ENCODE data around the gene NOVA1. TPM values are rescaled to one million over a fixed set of nuclear protein-coding genes. Genes with fewer than 3 reads are reported as not detected.

Gene NOVA1
- total RNA-seq, 1 experiment from 2014 or later, result not detected

DNA sequence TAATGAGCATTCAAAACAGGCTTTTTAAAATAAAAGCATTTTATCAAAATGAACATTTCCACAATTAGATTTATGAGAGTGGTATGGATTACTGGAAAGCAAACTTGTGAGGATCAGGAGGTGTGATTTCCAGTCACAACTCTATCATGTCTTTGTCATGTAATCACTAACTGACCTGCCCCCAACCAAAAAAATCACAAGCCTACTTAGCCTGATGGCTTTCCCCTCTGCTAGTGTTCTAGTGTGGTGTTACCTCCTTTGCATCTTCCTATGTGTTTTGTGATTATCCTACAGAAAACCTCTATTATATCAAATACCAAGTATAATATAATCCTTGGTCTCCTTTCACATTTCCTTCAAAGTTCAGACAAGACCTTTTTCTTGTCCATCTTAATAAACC, 168.6 kb downstream of the NOVA1 start (continued):
- TF ChIP-seq ZBTB33 (IDR thresholded peaks at IDR 0.05; ENCODE audit: extremely low read depth, insufficient replicate concordance, low read length), result no peak

- DNase-seq (ENCODE audit: low read depth, low spot score) (no peak), ATAC-seq (no peak)
- Histone ChIP-seq H3K9me2 (ENCODE audit: insufficient read depth) (no peaks in the 10 kb centered on the region), H3K79me2 (ENCODE audit: insufficient read depth, low read length) (no peaks in the 10 kb centered on the region), H3K4me3 (replicated peaks in 1 of 2; ENCODE audit: low read depth in 1 of 2, low read length in 2 of 2) (no peak overlapping the region), H2AFZ (ENCODE audit: low read depth, low read length, poor library complexity, severe bottlenecking) (no peak overlapping the region), H3K9ac (ENCODE audit: low read length) (no peak overlapping the region), H3K9me3 (ENCODE audit: control insufficient read depth in 1 of 2, insufficient read depth in 1 of 2, low read depth in 1 of 2, low read length in 2 of 2) (peaks cover 14 to 26% of the 10 kb centered on the region in 2 experiments; a peak in 2 of 4 replicates), H3K36me3 (ENCODE audit: control insufficient read depth in 1 of 2, insufficient read depth in 2 of 2, low read length in 2 of 2) (no peaks in the 10 kb centered on the region), H4K20me1 (ENCODE audit: insufficient read depth) (no peaks in the 10 kb centered on the region), H3K27me3 (ENCODE audit: insufficient read depth, low read length) (no peaks in the 10 kb centered on the region), H3K4me2 (ENCODE audit: low read length) (no peak overlapping the region), H3K27ac (ENCODE audit: low read depth, low read length) (no peak overlapping the region), H3K4me1 (ENCODE audit: control insufficient read depth in 1 of 2, insufficient read depth in 2 of 2, low read length in 2 of 2) (no peaks in the 10 kb centered on the region)
- TF ChIP-seq POLR2AphosphoS5 (IDR thresholded peaks at IDR 0.05; ENCODE audit: low read depth, low read length) (no peak), ZBTB33 (IDR thresholded peaks at IDR 0.05; ENCODE audit: extremely low read depth, insufficient replicate concordance, low read length) (no peak), ZFX (IDR thresholded peaks at IDR 0.05) (no peak), SP1 (IDR thresholded peaks at IDR 0.05; ENCODE audit: low read depth) (no peak), CEBPB (IDR thresholded peaks at IDR 0.05; ENCODE audit: low read depth) (no peak), POLR2A (IDR thresholded peaks at IDR 0.05; ENCODE audit: borderline replicate concordance, extremely low read depth, insufficient read depth, insufficient read length) (no peak), JUND (IDR thresholded peaks at IDR 0.05) (no peak), ELF1 (IDR thresholded peaks at IDR 0.05; ENCODE audit: borderline replicate concordance, low read depth) (no peak), FOSL1 (IDR thresholded peaks at IDR 0.05; ENCODE audit: low read depth) (no peak), EZH2 (IDR thresholded peaks at IDR 0.05) (no peak), SIN3A (IDR thresholded peaks at IDR 0.05; ENCODE audit: low read depth) (no peak), CBX3 (IDR thresholded peaks at IDR 0.05; ENCODE audit: low read depth) (no peak)
- TF ChIP-seq, protein P1, sequence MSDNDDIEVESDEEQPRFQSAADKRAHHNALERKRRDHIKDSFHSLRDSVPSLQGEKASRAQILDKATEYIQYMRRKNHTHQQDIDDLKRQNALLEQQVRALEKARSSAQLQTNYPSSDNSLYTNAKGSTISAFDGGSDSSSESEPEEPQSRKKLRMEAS (IDR thresholded peaks at IDR 0.05), result no peak
- TF ChIP-seq, protein P2, sequence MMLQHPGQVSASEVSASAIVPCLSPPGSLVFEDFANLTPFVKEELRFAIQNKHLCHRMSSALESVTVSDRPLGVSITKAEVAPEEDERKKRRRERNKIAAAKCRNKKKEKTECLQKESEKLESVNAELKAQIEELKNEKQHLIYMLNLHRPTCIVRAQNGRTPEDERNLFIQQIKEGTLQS (IDR thresholded peaks at IDR 0.05), result no peak
- TF ChIP-seq, protein P3, sequence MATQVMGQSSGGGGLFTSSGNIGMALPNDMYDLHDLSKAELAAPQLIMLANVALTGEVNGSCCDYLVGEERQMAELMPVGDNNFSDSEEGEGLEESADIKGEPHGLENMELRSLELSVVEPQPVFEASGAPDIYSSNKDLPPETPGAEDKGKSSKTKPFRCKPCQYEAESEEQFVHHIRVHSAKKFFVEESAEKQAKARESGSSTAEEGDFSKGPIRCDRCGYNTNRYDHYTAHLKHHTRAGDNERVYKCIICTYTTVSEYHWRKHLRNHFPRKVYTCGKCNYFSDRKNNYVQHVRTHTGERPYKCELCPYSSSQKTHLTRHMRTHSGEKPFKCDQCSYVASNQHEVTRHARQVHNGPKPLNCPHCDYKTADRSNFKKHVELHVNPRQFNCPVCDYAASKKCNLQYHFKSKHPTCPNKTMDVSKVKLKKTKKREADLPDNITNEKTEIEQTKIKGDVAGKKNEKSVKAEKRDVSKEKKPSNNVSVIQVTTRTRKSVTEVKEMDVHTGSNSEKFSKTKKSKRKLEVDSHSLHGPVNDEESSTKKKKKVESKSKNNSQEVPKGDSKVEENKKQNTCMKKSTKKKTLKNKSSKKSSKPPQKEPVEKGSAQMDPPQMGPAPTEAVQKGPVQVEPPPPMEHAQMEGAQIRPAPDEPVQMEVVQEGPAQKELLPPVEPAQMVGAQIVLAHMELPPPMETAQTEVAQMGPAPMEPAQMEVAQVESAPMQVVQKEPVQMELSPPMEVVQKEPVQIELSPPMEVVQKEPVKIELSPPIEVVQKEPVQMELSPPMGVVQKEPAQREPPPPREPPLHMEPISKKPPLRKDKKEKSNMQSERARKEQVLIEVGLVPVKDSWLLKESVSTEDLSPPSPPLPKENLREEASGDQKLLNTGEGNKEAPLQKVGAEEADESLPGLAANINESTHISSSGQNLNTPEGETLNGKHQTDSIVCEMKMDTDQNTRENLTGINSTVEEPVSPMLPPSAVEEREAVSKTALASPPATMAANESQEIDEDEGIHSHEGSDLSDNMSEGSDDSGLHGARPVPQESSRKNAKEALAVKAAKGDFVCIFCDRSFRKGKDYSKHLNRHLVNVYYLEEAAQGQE (IDR thresholded peaks at IDR 0.05; ENCODE audit: low read depth), result no peak
- TF ChIP-seq, protein P4, sequence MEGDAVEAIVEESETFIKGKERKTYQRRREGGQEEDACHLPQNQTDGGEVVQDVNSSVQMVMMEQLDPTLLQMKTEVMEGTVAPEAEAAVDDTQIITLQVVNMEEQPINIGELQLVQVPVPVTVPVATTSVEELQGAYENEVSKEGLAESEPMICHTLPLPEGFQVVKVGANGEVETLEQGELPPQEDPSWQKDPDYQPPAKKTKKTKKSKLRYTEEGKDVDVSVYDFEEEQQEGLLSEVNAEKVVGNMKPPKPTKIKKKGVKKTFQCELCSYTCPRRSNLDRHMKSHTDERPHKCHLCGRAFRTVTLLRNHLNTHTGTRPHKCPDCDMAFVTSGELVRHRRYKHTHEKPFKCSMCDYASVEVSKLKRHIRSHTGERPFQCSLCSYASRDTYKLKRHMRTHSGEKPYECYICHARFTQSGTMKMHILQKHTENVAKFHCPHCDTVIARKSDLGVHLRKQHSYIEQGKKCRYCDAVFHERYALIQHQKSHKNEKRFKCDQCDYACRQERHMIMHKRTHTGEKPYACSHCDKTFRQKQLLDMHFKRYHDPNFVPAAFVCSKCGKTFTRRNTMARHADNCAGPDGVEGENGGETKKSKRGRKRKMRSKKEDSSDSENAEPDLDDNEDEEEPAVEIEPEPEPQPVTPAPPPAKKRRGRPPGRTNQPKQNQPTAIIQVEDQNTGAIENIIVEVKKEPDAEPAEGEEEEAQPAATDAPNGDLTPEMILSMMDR (IDR thresholded peaks at IDR 0.05 in 2 of 3, conservative IDR thresholded peaks at IDR 0.05 in 1 of 3; ENCODE audit: borderline replicate concordance in 1 of 3, insufficient read depth in 1 of 3, low read depth in 2 of 3, low read length in 2 of 3), result no peak
- no TSS peak for BruUV-seq (replicated peaks)
- intact Hi-C loops (cut with micrococcal nuclease), result no loop called here
- ChIA-PET RAD21 (ENCODE audit: low non-redundant PET in 1 of 2, low total read pairs in 2 of 2, uncharacterized antibody in 2 of 2, unreplicated experiment in 2 of 2) (no interaction called here), POLR2A (no interaction called here), CTCF (no interaction called here)
Observed at GRCh38 chr14:26427097-26427496, 170.7 kb downstream of the NOVA1 start.

Measured in HCT116 (cell line).